GM19238 (cell line): Measurements from ENCODE around the gene ZNF383.
"Not testable (repeated sequence)": the region's sequence is repeated elsewhere in the genome, so short reads cannot be mapped to it uniquely, and the experiment has no call there.

Experiments
- DNase-seq: peaks from one replicate; pipeline ENCODE4 v3.0.0; 2011; ENCODE audit warnings: low spot score; ENCODE audit not compliant: insufficient read length

Gene ZNF383

DNA sequence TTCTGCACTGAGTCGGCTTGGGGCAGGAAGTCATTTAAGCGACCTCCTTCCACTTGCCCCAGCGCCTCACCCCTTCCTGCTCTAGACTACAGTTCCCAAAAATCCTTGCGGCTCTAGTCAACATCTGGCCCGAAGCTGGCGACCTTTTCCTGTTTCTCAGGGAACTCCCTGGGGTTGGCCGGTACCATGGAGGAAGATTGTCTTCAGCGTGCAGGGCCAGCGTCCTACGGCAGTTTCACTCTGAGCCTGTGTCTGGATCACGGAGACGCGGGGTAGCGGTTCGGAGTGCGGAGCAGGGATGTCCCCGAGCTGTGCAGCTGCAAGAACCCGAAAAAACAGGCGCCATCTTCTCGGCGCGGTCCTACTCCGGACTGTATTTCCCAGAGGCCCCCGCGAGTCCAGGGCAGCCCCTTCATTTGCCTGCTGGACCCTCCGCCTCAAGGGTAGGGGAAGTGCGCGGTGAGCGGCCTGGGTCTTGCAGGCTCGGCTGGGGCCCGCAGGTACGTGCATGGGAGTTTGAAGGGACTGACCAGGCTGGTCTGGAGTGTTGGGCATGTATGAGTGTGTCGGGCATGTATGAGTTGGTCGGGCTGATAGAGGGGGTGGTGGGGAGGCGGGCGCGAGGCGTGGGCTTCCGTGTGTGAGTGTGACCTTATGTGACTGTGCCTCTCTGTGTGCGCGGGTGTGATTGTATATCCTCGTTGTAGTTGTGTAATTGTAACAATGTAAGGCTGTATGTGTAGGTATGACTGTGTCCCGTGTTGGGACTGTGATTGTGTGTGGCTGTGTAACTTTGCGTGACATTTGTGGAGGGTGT, at the start of gene ZNF383:
ZNF383 (plus strand) TSS at position 440 of the 817 bp plus-strand sequence. CDS start 12,240 bp downstream, outside the sequence.
- peak; percentile 76 for DNase-seq

- DNase-seq, result peak; percentile 66
These were observed 45.3 kb upstream of the ZNF383 start, which contains the start of gene ZNF585A for GRCh38 chr19:37172368-37173366. Gene ZNF585A, minus strand, starts transcription at chr19:37172695. Its CDS starts 2,785 bp downstream, at chr19:37169910.

DNA sequence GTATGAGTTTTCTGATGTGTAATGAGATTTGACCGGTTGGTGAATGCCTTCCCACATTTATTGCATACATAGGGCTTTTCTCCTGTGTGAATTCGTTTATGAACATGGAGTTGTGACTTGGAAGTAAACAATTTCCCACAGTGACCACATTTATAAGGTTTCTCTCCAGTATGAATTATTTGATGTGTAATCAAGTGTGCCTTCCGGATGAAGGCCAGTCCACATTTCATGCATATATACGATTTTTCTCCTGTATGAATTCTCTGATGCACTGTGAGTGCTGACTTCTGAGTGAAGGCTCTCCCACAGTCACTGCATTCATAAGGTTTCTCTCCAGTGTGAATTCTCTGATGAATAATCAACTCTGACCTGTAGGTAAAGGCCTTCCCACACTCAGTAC, 31.9 kb upstream of the ZNF383 start:
- not testable (repeated sequence) for DNase-seq

GRCh38 chr19:37195248-37195647, 22.8 kb upstream of the ZNF383 start:
- DNase-seq, result not testable (repeated sequence)

DNA sequence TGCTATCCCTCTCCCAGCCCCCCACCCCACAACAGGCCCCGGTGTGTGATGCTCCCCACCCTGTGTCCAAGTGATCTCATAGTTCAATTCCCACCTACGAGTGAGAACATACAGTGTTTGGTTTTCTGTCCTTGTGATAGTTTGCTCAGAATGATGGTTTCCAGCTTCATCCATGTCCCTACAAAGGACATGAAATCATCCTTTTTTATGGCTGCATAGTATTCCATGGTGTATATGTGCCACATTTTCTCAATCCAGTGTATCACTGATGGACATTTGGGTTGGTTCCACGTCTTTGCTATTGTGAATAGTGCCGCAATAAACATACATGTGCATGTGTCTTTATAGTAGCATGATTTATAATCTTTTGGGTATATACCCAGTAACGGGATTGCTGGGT, 20.9 kb upstream of the ZNF383 start:
- DNase-seq, result not testable (repeated sequence)

- DNase-seq, result no peak
These were observed 20.2 kb upstream of the ZNF383 start for GRCh38 chr19:37197768-37198167.

- no peak for DNase-seq
These were observed 587 bp upstream of the ZNF383 start for GRCh38 chr19:37217480-37217774.

DNA sequence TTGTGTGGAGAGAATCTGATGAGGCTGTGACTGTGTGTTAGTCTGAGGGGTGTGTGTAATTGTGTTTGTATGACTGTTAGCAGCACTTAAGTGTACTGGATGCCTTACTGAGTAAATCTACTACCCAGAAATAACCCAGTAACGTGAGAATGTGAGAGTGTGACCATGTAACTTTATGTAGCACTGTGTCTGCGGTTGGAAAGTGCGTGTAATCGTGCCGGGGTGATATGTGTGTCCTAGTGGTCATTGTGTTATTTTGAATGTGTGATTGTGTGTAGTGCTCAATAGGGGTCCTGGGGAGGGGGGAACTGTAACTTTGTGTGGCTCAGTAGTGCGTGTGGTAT, 550 bp downstream of the ZNF383 start:
- no peak for DNase-seq

GRCh38 chr19:37220383-37220782, 2.4 kb downstream of the ZNF383 start:
- DNase-seq, result no peak

GRCh38 chr19:37221136-37221535, 3.1 kb downstream of the ZNF383 start:
- DNase-seq, result no peak

- DNase-seq, result no peak
These were observed 8.2 kb downstream of the ZNF383 start for GRCh38 chr19:37226248-37226647.

DNA sequence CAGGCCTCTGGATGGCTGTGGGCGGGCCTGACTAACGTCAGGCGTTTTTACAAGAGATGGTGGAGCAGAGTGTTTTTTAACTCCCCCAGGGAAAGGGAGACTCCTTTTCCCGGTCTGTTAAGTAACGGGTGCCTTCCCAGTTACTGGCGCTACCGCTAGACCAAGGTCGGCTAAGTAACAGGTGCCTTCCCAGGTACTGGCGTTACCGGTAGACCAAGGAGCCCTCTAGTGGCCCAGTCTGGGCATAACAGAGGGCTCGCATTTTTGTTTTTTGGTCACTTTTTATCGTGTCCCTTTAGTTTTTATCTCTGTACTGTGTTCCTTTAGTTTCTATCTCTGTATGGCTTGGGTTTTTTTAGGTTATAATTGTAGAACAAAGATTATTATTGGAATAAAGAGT, 10.0 kb downstream of the ZNF383 start:
- DNase-seq, result no peak

- DNase-seq, result no peak
These were observed 25.2 kb downstream of the ZNF383 start for GRCh38 chr19:37243206-37243632.

DNA sequence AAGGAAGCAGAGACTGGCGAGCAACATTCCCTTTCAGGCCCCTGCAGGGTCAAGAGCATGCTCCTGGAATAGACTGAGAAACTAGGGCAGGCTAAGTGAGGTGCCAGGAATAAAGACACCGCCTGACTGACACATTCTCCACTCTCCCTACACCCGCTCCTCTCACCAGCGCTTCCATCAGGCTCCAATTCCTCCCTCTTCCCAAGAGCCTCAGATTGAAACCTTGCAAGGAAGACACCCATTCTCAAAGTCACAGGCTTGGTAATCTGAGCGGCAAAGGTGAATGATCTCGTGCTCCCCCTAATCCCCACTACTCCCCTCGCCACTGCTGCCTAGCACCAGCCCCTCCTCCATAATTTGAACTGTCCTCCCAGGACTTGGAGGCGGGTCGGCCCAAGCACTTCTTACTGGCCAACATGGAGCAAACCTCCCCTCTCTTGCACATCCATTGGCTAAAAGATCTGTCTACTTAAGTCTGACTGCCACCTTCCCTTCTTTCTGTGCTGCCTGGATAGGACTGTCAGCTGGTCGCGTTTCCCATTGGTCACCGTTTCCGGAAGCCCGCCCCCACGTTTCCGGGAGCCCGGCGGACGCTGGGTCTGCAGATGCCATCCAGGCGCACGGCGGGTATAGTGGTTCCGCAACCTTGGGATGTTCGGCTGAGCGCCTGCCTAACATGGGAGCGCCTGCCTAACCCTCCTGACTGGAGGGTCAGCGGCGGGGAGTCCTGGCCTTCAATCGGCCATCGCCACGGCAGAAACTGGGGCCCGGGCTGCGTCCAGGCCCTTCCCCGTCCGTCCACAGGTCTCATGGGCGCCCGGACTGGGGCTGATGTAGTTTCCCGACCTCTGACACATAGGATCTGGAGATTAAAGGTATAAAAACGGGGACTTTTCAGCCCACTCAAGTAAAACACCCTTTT, 33.6 kb downstream of the ZNF383 start:
- DNase-seq, result peak; percentile 35

DNA sequence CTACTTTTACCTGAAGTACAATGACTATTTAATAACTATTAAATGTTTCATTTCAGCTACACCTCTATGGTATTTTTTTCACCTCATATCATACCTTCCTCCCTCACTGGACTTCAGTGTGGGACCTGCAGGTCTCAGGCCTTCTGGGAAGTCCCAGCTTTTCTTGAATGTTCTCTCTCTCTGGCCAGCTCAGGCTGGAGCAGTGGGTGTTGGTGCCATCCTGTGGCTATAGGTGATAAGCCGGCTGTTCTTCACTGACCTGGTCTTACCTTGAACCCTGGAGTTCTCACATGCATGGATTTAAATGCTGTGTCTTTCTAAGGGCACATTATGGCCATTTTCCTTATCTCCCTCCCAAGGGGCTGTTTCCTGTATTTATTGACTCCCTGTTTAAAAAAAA, 45.0 kb downstream of the ZNF383 start:
- not testable (repeated sequence) for DNase-seq

- DNase-seq, result not testable (repeated sequence)
These were observed 49.0 kb downstream of the ZNF383 start for GRCh38 chr19:37267005-37267404.

DNA sequence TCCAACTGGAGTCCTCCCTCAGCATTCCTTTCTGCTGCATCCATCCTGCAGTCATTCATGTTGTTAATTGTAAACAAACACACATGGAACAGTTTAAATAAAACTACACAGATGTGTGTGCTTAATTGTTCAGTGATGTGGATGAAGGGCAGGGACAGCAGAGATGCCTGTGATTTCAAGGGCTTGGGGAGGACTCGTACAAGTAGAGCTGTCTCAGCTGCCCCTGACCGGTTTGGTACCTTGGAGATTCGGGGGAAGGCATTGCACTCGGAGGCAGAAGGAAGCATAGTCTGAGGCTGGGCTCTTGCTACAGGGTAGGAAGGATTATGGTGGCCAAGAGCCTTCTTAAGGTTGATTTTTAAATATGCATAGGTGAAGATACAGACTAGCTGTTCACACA, 49.7 kb downstream of the ZNF383 start:
- DNase-seq, result not testable (repeated sequence)

- not testable (repeated sequence) for DNase-seq
These were observed 62.6 kb downstream of the ZNF383 start for GRCh38 chr19:37280656-37281055.

- DNase-seq, result not testable (repeated sequence)
These were observed 66.0 kb downstream of the ZNF383 start for GRCh38 chr19:37284020-37284419.

GRCh38 chr19:37289229-37289628, 71.2 kb downstream of the ZNF383 start:
- not testable (repeated sequence) for DNase-seq
